HG02981 (cell line): ENCODE data around the gene MSANTD2.
A peak's percentile ranks its signal among the peaks of the same experiment; 100 is the strongest.

ENCODE experiments used
- ATAC-seq: cut with Tn5 transposase; IDR thresholded peaks from one replicate; pipeline ENCODE4 v1.9.1; 2021; ENCODE audit warnings: mild to moderate bottlenecking, moderate library complexity; ENCODE audit not compliant: unreplicated experiment

MSANTD2 gene

GRCh38 chr11:124738713-124739478 is 61.3 kb downstream of the MSANTD2 start:
- no peak for ATAC-seq

DNA sequence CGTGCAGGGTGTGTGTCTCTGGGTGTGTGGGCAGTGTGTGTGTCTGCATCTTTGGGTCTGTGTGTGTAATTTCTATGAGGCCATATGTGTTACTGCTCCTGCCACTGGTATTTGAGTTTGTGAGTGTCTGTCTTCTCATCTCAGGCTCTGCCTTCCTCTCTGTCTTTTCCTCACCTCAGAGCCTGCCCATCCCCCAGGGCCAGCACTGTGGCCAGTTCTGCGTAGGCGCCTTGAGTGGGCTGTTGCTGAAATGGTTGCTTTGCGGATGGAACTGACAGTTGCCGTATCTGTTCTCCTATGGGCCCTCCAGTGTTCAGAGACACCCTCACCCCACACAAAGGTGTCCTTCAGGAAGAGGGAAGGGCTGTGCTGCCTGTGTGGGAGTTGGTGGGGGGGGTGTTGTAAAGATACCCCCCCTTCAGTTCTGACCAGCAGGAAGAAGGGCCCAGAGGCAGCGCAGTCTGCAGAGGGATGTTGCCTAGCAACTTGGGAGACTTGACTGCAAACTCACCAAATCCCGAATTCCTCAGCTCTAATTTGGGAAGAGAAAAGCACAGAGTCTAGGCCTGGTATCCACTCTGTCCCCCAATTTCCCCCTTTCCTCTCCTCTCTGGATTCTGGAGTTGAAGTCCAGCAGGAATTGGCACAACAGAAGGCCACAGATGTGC is 62.4 kb downstream of the MSANTD2 start:
- no peak for ATAC-seq

DNA sequence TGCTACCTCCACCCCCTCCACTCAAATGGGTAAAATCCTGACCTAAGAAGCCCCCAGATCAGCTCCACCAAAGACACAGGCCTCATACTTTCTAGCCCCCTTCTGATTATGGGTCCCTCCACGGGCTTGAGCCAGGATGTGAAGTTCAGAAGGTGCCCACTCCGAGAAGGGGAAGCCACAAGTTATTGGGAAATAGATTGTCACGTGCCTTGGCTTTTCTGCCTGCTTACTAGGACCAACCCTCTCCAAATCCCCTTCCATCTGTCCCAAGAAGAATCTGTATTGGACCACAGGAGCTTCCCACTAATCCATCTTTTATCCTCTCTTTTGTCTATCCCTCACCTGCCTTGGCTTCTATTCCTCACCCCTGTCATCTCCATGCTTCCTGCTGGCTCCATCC is 63.5 kb downstream of the MSANTD2 start:
- no peak for ATAC-seq

DNA sequence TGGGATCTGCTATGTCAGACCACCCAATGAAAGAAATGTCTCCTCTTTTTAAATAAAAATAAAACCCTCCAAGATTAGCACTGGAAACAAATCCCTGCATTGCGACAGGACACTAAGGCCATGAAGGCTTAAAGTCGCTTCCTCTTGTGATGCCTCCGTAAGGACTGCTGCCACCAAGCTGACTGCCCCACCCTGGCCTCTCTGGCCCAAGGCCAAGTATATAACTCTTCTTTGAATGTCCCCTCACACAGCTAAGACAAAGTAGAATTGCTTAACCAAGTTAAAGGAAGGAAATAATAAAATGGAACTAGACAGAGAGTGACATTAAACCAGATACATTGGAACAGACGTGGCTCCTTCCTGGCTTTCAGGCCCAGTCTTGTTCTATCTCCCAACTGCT is 68.0 kb downstream of the MSANTD2 start:
- no peak for ATAC-seq

- ATAC-seq = no peak
Observed at GRCh38 chr11:124729571-124729970, 70.6 kb downstream of the MSANTD2 start.

- no peak for ATAC-seq
Observed at GRCh38 chr11:124728134-124728533, 72.1 kb downstream of the MSANTD2 start.

DNA sequence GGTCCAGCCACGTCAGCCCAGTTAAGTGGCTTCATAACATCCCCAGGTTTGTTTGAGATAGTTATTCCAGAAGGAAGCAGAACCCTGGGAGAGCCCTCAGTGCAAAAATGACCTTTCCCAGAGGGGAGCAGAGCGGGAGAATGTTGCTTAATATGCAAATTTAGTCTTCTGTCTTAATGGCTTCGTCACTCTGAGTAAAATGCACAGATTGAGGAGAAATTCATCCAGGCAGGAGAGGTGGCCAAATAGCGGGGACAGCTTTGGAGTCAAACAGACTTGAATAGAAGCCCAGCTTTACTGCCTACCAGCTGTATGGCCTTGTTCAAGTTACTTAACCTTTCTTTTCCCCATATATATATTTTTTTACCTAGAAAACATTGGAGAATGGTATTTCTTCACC is 72.7 kb downstream of the MSANTD2 start:
- ATAC-seq = no peak

- peak; percentile 15 for ATAC-seq
Observed at GRCh38 chr11:124725719-124726105, 74.5 kb downstream of the MSANTD2 start.

GRCh38 chr11:124724979-124725718 is 75.1 kb downstream of the MSANTD2 start:
- peak; percentile 97 for ATAC-seq

DNA sequence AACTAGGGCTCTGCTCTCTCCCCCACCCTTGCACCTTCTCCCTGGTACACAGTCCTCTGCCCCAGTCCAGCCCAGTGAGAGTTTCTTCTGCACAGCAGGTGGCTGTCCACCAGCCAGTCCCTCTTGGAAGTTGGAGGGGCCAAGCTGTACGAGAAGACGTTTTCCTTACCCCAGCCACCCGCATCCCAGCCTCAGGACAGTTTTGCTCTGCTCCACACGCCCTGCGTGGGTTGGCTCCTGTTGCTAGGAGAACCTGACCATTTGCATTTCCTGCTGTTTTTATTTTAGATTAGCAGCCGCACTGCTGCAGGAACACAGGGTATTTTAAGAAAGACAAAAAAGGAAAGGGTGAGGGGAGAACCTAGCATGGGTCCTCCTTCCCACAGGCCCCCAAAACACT is 78.0 kb downstream of the MSANTD2 start:
- no peak for ATAC-seq

- ATAC-seq = no peak
Observed at GRCh38 chr11:124719534-124719933, 80.7 kb downstream of the MSANTD2 start.

DNA sequence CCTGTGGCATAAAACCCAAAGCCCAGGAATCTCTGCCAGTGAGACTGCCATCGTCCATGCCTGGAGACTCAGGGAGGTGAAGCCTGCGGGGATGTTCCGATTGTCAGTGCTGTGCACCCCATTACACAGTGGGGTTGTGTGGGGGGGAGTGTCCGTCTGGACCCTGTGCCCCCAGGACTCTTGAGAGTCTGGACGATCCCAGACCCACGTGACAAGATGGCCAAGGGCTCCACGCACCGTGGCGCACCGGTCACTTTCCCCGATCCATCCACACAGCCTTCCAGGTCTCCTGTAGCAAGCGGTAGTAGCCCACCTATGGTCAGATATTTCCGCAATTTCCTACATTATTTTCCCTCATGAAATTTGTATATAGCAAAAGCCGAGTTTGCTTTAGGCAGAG is 81.4 kb downstream of the MSANTD2 start:
- no peak for ATAC-seq

- peak; percentile 31 for ATAC-seq
Observed at GRCh38 chr11:124717786-124718651, 82.2 kb downstream of the MSANTD2 start.

GRCh38 chr11:124717421-124717785 is 82.8 kb downstream of the MSANTD2 start:
- ATAC-seq = no peak

DNA sequence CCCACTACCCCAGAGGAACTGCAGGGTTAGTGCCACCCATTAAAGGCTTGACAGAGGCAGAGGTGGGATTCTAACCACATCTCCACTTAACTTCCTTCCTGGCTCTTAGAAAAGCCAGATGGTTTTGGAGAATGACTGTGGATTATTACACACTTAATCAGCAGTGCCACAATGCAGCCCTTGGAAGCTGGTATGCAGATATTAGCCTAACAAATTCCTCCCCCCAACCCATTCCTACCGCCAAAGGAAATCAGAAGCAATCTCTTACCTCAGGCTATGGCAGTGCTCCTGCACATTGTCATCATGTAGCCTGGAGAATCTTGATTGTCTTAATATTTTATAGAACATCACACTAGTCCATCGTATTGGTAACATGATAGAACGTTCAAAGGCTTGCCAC is 83.6 kb downstream of the MSANTD2 start:
- ATAC-seq = no peak
